Measurements from ENCODE around the gene RNASET2.

The RNASET2 gene

GRCh38 chr6:166942393-166943168 lies 13.8 kb downstream of the RNASET2 start:
- Histone ChIP-seq H3K27me3 (ENCODE audit: insufficient read depth, poor library complexity, severe bottlenecking) (no peaks in the 10 kb centered on the region), H3K27ac (ENCODE audit: poor library complexity, severe bottlenecking) (no peak overlapping the region), H3K9me3 (ENCODE audit: severe bottlenecking) (no peaks in the 10 kb centered on the region), H3K4me1 (ENCODE audit: insufficient read depth, poor library complexity, severe bottlenecking) (no peaks in the 10 kb centered on the region), H3K36me3 (ENCODE audit: low read depth) (no peaks in the 10 kb centered on the region), H3K4me3 (ENCODE audit: severe bottlenecking) (no peak overlapping the region)
- ATAC-seq (ENCODE audit: low read depth) (no peak), DNase-seq (ENCODE audit: low spot score) (no peak)
- TF ChIP-seq CTCF (IDR thresholded peaks at IDR 0.05; ENCODE audit: poor library complexity, severe bottlenecking) = no peak

GRCh38 chr6:166940643-166941068 lies 15.7 kb downstream of the RNASET2 start:
- no peak for ATAC-seq (ENCODE audit: low read depth)
- Histone ChIP-seq H3K36me3 (ENCODE audit: low read depth) (no peaks in the 10 kb centered on the region), H3K9me3 (ENCODE audit: severe bottlenecking) (no peaks in the 10 kb centered on the region), H3K4me3 (ENCODE audit: severe bottlenecking) (no peak overlapping the region), H3K27me3 (ENCODE audit: insufficient read depth, poor library complexity, severe bottlenecking) (no peaks in the 10 kb centered on the region), H3K27ac (ENCODE audit: poor library complexity, severe bottlenecking) (no peak overlapping the region), H3K4me1 (ENCODE audit: insufficient read depth, poor library complexity, severe bottlenecking) (no peaks in the 10 kb centered on the region)
- no peak for TF ChIP-seq CTCF (IDR thresholded peaks at IDR 0.05; ENCODE audit: poor library complexity, severe bottlenecking)
- no peak for DNase-seq (ENCODE audit: low spot score)

- no peak for TF ChIP-seq CTCF (IDR thresholded peaks at IDR 0.05; ENCODE audit: poor library complexity, severe bottlenecking)
- no peak for ATAC-seq (ENCODE audit: low read depth)
- H3K27ac ChIP-seq (ENCODE audit: poor library complexity, severe bottlenecking) = no peak overlapping the region
These were observed 16.5 kb downstream of the RNASET2 start for GRCh38 chr6:166939894-166940293.

GRCh38 chr6:166939345-166939744 lies 17.0 kb downstream of the RNASET2 start:
- Histone ChIP-seq H3K4me1 (ENCODE audit: insufficient read depth, poor library complexity, severe bottlenecking) (no peaks in the 10 kb centered on the region), H3K36me3 (ENCODE audit: low read depth) (no peaks in the 10 kb centered on the region), H3K27ac (ENCODE audit: poor library complexity, severe bottlenecking) (no peak overlapping the region), H3K27me3 (ENCODE audit: insufficient read depth, poor library complexity, severe bottlenecking) (no peaks in the 10 kb centered on the region), H3K4me3 (ENCODE audit: severe bottlenecking) (no peak overlapping the region), H3K9me3 (ENCODE audit: severe bottlenecking) (no peaks in the 10 kb centered on the region)
- DNase-seq (ENCODE audit: low spot score) (no peak), ATAC-seq (ENCODE audit: low read depth) (no peak)
- no peak for TF ChIP-seq CTCF (IDR thresholded peaks at IDR 0.05; ENCODE audit: poor library complexity, severe bottlenecking)

More at GRCh38 chr6:166939894-166940293, 16.5 kb downstream of the RNASET2 start:
- no peak overlapping the region for H3K4me3 ChIP-seq (ENCODE audit: severe bottlenecking)
- no peaks in the 10 kb centered on the region for H3K36me3 ChIP-seq (ENCODE audit: low read depth)
- H3K9me3 ChIP-seq (ENCODE audit: severe bottlenecking) = no peaks in the 10 kb centered on the region
- H3K4me1 ChIP-seq (ENCODE audit: insufficient read depth, poor library complexity, severe bottlenecking) = no peaks in the 10 kb centered on the region
- H3K27me3 ChIP-seq (ENCODE audit: insufficient read depth, poor library complexity, severe bottlenecking) = no peaks in the 10 kb centered on the region
- DNase-seq (ENCODE audit: low spot score) = no peak

- H3K36me3 ChIP-seq (ENCODE audit: low read depth) = no peaks in the 10 kb centered on the region
- H3K4me3 ChIP-seq (ENCODE audit: severe bottlenecking) = no peak overlapping the region
- no peak overlapping the region for H3K27ac ChIP-seq (ENCODE audit: poor library complexity, severe bottlenecking)
- no peaks in the 10 kb centered on the region for H3K9me3 ChIP-seq (ENCODE audit: severe bottlenecking)
- TF ChIP-seq CTCF (IDR thresholded peaks at IDR 0.05; ENCODE audit: poor library complexity, severe bottlenecking) = no peak
- H3K4me1 ChIP-seq (ENCODE audit: insufficient read depth, poor library complexity, severe bottlenecking) = no peaks in the 10 kb centered on the region
- DNase-seq (ENCODE audit: low spot score) (no peak), ATAC-seq (ENCODE audit: low read depth) (no peak)
- no peaks in the 10 kb centered on the region for H3K27me3 ChIP-seq (ENCODE audit: insufficient read depth, poor library complexity, severe bottlenecking)
These were observed 17.6 kb downstream of the RNASET2 start for GRCh38 chr6:166938704-166939103.

Data from RWPE2 (cell line).